GM10847 (cell line): ENCODE measurements around the gene HIPK4.

ENCODE experiments used
- POLR2A ChIP-seq: IDR thresholded peaks from 2 replicates; pipeline ENCODE4 v1.6.1; 2011; ENCODE audit not compliant: insufficient read length; ENCODE audit errors: extremely low read depth

The HIPK4 gene

DNA sequence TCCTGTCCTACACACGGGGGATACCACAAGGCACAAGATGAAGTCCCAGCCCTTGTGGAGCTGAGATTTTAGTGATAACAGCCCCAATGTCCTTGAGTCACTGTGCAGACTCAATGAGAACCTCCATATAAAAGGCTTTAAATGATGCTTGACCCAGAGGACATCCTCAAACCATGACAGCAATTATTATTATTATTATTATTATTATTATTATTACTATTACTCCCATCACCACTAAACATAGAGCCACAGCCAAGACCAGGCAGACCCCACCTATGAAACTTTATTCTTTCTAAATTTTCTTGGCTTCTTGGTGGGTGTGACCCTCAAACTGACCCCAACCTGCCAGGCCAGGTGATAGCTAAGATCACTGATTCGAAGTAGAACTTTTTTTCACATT is 52.9 kb downstream of the HIPK4 start:
- TF ChIP-seq POLR2A, result no peak

- no peak for TF ChIP-seq POLR2A
These were observed 53.4 kb downstream of the HIPK4 start for GRCh38 chr19:40336601-40336900.

- no peak for TF ChIP-seq POLR2A
These were observed 54.0 kb downstream of the HIPK4 start for GRCh38 chr19:40335855-40336600.

DNA sequence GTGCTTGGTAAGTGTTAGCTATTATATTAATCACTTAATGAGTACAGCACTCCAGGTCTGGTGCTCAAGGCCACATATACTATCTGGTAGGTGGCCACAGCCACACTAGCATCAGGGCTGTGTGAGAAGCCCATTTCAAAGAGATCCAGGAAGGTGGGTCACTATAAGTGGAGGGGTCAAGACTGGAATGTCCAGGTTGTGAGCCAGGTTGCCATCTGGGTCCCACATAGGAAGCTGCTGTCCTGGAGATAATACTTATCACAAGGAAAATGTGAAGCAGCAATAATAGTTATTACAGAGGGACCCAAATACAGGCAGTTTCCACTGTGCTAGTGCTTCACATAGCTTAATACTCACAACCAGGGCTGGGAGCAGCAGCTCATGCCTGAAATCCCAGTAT is 54.9 kb downstream of the HIPK4 start:
- no peak for TF ChIP-seq POLR2A

DNA sequence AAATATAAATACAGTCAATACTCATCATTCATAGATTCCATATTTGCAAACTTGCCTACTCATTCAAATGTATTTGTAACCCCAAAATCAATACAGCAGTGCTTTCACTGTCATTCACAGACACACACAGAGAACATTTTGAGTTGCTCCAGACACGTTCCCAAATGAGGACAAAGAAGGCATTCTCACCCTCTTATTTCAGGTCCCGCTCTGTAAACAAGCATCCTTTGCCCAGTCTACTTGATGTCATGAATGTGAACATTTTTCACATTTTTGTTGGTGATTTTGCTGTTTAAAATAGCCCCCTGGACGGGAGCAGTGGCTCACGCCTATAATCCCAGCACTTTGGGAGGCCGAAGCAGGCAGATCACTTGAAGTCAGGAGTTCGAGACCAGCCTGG is 57.3 kb downstream of the HIPK4 start:
- no peak for TF ChIP-seq POLR2A

GRCh38 chr19:40331052-40331451 is 58.9 kb downstream of the HIPK4 start:
- no peak for TF ChIP-seq POLR2A
